H1 (cell line): ENCODE data around the gene AKR1B15. TPM values are rescaled to one million over a fixed set of nuclear protein-coding genes. Genes with fewer than 3 reads are reported as not detected.

Experiments used
- CTCF ChIA-PET: fragments of 300-600 bp; sonication (Branson Sonifier 250); formaldehyde crosslinking; loops from one replicate; lab custom pipeline; 2021; ENCODE audit not compliant: partially characterized antibody; lab: Charles Lee
- POLR2A ChIA-PET: fragments of 300-600 bp; sonication (Branson Sonifier 250); formaldehyde crosslinking; loops from one replicate; lab custom pipeline; 2021; ENCODE audit warnings: inconsistent platforms; ENCODE audit not compliant: partially characterized antibody; lab: Charles Lee
- DNase-seq, 2 experiments: peaks; one replicate each; pipeline versions ENCODE4 v3.0.0 to v3.0.0-alpha.2; 2010 to 2022; ENCODE audit warnings: low spot score in 2 of 2, low read depth in 1 of 2, mixed read lengths in 1 of 2
- FAIRE-seq: peaks from 2 replicates; lab custom pipeline; 2011; peaks lifted over from hg19 to GRCh38; lab: Jason Lieb, UNC
- H2AFZ ChIP-seq: 2 replicates; pipeline ENCODE4 v1.8.1; 2012; ENCODE audit warnings: low read length, inconsistent platforms
- H2AK5ac ChIP-seq: 2 replicates; pipeline ENCODE4 v1.6.1; 2013; ENCODE audit warnings: low read depth, low read length
- H2BK120ac ChIP-seq: replicated peaks from 2 replicates; pipeline ENCODE3; 2013; ENCODE audit warnings: low read depth, low read length, inconsistent platforms
- H2BK12ac ChIP-seq: 2 replicates; pipeline ENCODE4 v1.6.1; 2013; ENCODE audit warnings: low read depth, low read length
- H2BK15ac ChIP-seq: 2 replicates; pipeline ENCODE4 v1.6.1; 2013; ENCODE audit warnings: low read length
- H2BK20ac ChIP-seq: 2 replicates; pipeline ENCODE4 v1.6.1; 2013; ENCODE audit warnings: low read length
- H2BK5ac ChIP-seq: 2 replicates; pipeline ENCODE4 v1.6.1; 2013; ENCODE audit warnings: low read depth, low read length
- H3K14ac ChIP-seq: 2 replicates; pipeline ENCODE4 v1.6.1; 2013; ENCODE audit warnings: inconsistent platforms; ENCODE audit not compliant: insufficient read length
- H3K18ac ChIP-seq: 2 replicates; pipeline ENCODE4 v1.6.1; 2013; ENCODE audit warnings: low read length; ENCODE audit errors: extremely low read depth
- H3K23ac ChIP-seq: 2 replicates; pipeline ENCODE4 v1.6.1; 2013; ENCODE audit warnings: inconsistent platforms; ENCODE audit not compliant: insufficient read length
- H3K23me2 ChIP-seq: 2 replicates; pipeline ENCODE4 v1.6.1; 2013; ENCODE audit warnings: low read depth, low read length
- H3K27ac ChIP-seq: 2 replicates; pipeline ENCODE4 v1.6.1; 2011; ENCODE audit warnings: low read depth, low read length, inconsistent platforms
- H3K27me3 ChIP-seq, 4 experiments: replicated peaks in 1 of 4; 1 replicate in 1 of 4; 2 replicates in 3 of 4; pipeline versions ENCODE4 v1.6.1 to v1.8.1; 2011 to 2013; ENCODE audit warnings: low read length in 3 of 4, mild to moderate bottlenecking in 3 of 4, inconsistent platforms in 2 of 4, mixed read lengths in 2 of 4, moderate library complexity in 1 of 4; ENCODE audit not compliant: control insufficient read depth in 3 of 4, insufficient read depth in 3 of 4; ENCODE audit errors: extremely low read depth in 1 of 4
- H3K36me3 ChIP-seq, 4 experiments: 2 replicates each; pipeline versions ENCODE4 v1.6.1 to v1.8.1; 2011 to 2013; ENCODE audit warnings: mild to moderate bottlenecking in 4 of 4, low read length in 3 of 4, moderate library complexity in 2 of 4, control low read depth in 1 of 4, inconsistent platforms in 1 of 4; ENCODE audit not compliant: insufficient read depth in 4 of 4, control insufficient read depth in 2 of 4
- H3K4ac ChIP-seq: replicated peaks from 2 replicates; pipeline ENCODE3; 2013; ENCODE audit warnings: low read length, low read depth, mixed read lengths, inconsistent platforms; ENCODE audit not compliant: insufficient read length
- H3K4me1 ChIP-seq, 4 experiments: replicated peaks in 1 of 4; 1 replicate in 1 of 4; 2 replicates in 3 of 4; pipeline versions ENCODE4 v1.6.1 to v1.8.1; 2011 to 2013; ENCODE audit warnings: low read length in 3 of 4, inconsistent platforms in 2 of 4, mixed read lengths in 1 of 4; ENCODE audit not compliant: insufficient read depth in 4 of 4, control insufficient read depth in 3 of 4
- H3K4me2 ChIP-seq, 2 experiments: 2 replicates each; pipeline versions ENCODE4 v1.6.1 to v1.8.1; 2011 to 2013; ENCODE audit warnings: low read depth in 2 of 2, low read length in 2 of 2, control low read depth in 1 of 2, inconsistent platforms in 1 of 2, mild to moderate bottlenecking in 1 of 2; ENCODE audit not compliant: insufficient read depth in 1 of 2
- H3K4me3 ChIP-seq, 4 experiments: fragments of 200-600, 300-600 bp in 1 of 4; sonication (generic), shearing (Covaris generic), sonication (Bioruptor Twin) in 1 of 4; 2 replicates each; pipeline versions ENCODE4 v1.5.1 to v1.8.1; 2011 to 2016; ENCODE audit warnings: low read length in 4 of 4, low read depth in 3 of 4, control low read depth in 2 of 4, inconsistent platforms in 2 of 4, mild to moderate bottlenecking in 2 of 4, mixed read lengths in 1 of 4, moderate library complexity in 1 of 4; ENCODE audit not compliant: insufficient read depth in 2 of 4; ENCODE audit errors: extremely low read depth in 1 of 4
- H3K56ac ChIP-seq: replicated peaks from 2 replicates; pipeline ENCODE3; 2013; ENCODE audit warnings: low read depth, mild to moderate bottlenecking, mixed read lengths, low read length, inconsistent platforms; ENCODE audit not compliant: insufficient read length
- H3K79me1 ChIP-seq: 2 replicates; pipeline ENCODE4 v1.6.1; 2013; ENCODE audit warnings: low read depth, low read length, control low read depth
- H3K79me2 ChIP-seq, 2 experiments: 2 replicates each; pipeline versions ENCODE4 v1.6.1 to v1.8.1; 2012 to 2013; ENCODE audit warnings: low read length in 2 of 2, mild to moderate bottlenecking in 2 of 2, inconsistent platforms in 1 of 2; ENCODE audit not compliant: insufficient read depth in 2 of 2, control insufficient read depth in 1 of 2
- H3K9ac ChIP-seq, 4 experiments: replicated peaks in 1 of 4; 1 replicate in 1 of 4; 2 replicates in 3 of 4; pipeline versions ENCODE4 v1.6.1 to v1.8.1; 2011 to 2013; ENCODE audit warnings: low read depth in 3 of 4, low read length in 3 of 4, control low read depth in 2 of 4, mild to moderate bottlenecking in 2 of 4, moderate library complexity in 2 of 4, inconsistent platforms in 1 of 4; ENCODE audit errors: extremely low read depth in 1 of 4
- H3K9me3 ChIP-seq, 2 experiments: 2 replicates each; pipeline versions ENCODE4 v1.6.1 to v1.8.1; 2012 to 2013; ENCODE audit warnings: mild to moderate bottlenecking in 2 of 2, moderate library complexity in 2 of 2, control low read depth in 1 of 2, inconsistent platforms in 1 of 2, low read depth in 1 of 2, low read length in 1 of 2, mixed read lengths in 1 of 2; ENCODE audit not compliant: insufficient read depth in 2 of 2
- H4K20me1 ChIP-seq, 2 experiments: replicated peaks in 1 of 2; 2 replicates each; pipeline versions ENCODE3 to v1.8.1; 2011 to 2013; ENCODE audit warnings: inconsistent platforms in 2 of 2, low read length in 2 of 2, mild to moderate bottlenecking in 1 of 2; ENCODE audit not compliant: insufficient read depth in 2 of 2, control insufficient read depth in 1 of 2
- H4K5ac ChIP-seq: 2 replicates; pipeline ENCODE4 v1.6.1; 2013; ENCODE audit warnings: low read length, low read depth, mixed read lengths, inconsistent platforms; ENCODE audit not compliant: insufficient read length
- H4K8ac ChIP-seq: 2 replicates; pipeline ENCODE4 v1.8.0; 2013; ENCODE audit warnings: mild to moderate bottlenecking, moderate library complexity, low read length, inconsistent platforms; ENCODE audit not compliant: insufficient read depth; ENCODE audit errors: extremely low read depth
- H4K91ac ChIP-seq: replicated peaks from 2 replicates; pipeline ENCODE3; 2013; ENCODE audit warnings: low read length, mixed read lengths, inconsistent platforms; ENCODE audit not compliant: insufficient read length
- BACH1 ChIP-seq: IDR thresholded peaks from 2 replicates; pipeline ENCODE4 v1.6.1; 2012; ENCODE audit warnings: low read length, improper control_type of control experiment
- GABPA ChIP-seq: IDR thresholded peaks from 2 replicates; pipeline ENCODE4 v1.6.1; 2011; ENCODE audit warnings: mild to moderate bottlenecking, low read length, moderate library complexity, borderline replicate concordance; ENCODE audit not compliant: insufficient read depth
- GTF2F1 ChIP-seq: IDR thresholded peaks from 2 replicates; pipeline ENCODE4 v1.6.1; 2012; ENCODE audit warnings: low read depth, low read length, improper control_type of control experiment, borderline replicate concordance
- WGBS, 2 experiments: shearing (Covaris generic) in 1 of 2; methylation state at CpG; one replicate each; pipeline versions ENCODE4 v1.1.6 to v1.1.7; 2013 to 2015; ENCODE audit warnings: low lambda C conversion rate in 2 of 2, mixed read lengths in 2 of 2, inconsistent platforms in 1 of 2, low coverage in 1 of 2, missing lambda C conversion rate in 1 of 2; ENCODE audit not compliant: insufficient replicate concordance in 2 of 2, insufficient coverage in 1 of 2, insufficient read length in 1 of 2; ENCODE audit errors: extremely low coverage in 1 of 2, missing lambda C conversion rate in 1 of 2; 5-methylcytosine and 5-hydroxymethylcytosine counted together
- polyA plus RNA-seq, 7 experiments: library from polyadenylated mRNA; depleted of rRNA in 3 of 7; stranded (reverse) in 5 of 7; unstranded in 2 of 7; fragments of >200 nt in 5 of 7; fragments of 200-250 nt in 2 of 7; gene quantifications; 1 replicate in 5 of 7; 2 replicates in 1 of 7; 4 replicates in 1 of 7; pipeline versions ENCODE4 v1.2.1 to v1.2.3, GENCODE V29; 2011 to 2013; ENCODE audit warnings: missing spikeins in 2 of 7, mixed read lengths in 2 of 7
- total RNA-seq: library from RNA; stranded (reverse); fragmentation: NEBNext Ultra II Directional; extraction: Animal tissue kit (Norgen Biotek cat#: 25700); gene quantifications from 2 replicates; pipeline ENCODE4 v1.2.1, GENCODE V29; 2021

Gene AKR1B15
- total and polyA plus RNA-seq, 2 of the 8 experiments (the other 6 are each of a cell fraction or from before 2014, with no cell fraction given) = 0.15 to 0.47 TPM

DNA sequence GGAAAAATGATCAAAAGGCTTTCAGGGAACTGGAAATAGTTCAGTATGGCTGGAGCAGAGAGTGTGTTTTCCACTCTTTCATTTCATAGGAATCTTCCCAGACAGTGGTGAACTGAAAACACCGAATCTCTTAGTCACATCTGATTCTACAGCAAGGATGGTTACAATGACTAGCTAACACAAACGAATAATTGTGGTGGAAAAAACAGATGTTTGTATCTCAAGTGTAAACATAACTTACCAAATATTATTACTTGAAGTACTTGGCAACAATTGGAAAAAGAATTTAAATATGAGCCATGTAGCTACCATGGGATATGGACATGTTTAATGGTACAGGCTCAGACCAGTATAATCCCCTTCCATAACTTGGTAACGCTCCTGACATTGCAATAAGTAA is 76.6 kb downstream of the AKR1B15 start:
- DNase-seq (no peak), FAIRE-seq (no peak)
- Histone ChIP-seq H3K4me3 (no peak overlapping the region), H3K14ac (no peak overlapping the region), H2BK120ac (no peak overlapping the region), H3K23me2 (no peaks in the 10 kb centered on the region), H3K4me2 (no peak overlapping the region), H2AK5ac (no peak overlapping the region), H2BK5ac (no peak overlapping the region), H4K5ac (no peak overlapping the region), H4K91ac (no peak overlapping the region), H3K23ac (no peak overlapping the region), H3K36me3 (no peaks in the 10 kb centered on the region), H3K27me3 (no peaks in the 10 kb centered on the region), H3K4me1 (no peaks in the 10 kb centered on the region), H4K20me1 (no peaks in the 10 kb centered on the region), H3K9ac (no peak overlapping the region), H2AFZ (no peak overlapping the region), H3K4ac (no peak overlapping the region), H3K9me3 (no peaks in the 10 kb centered on the region), H3K18ac (no peak overlapping the region), H3K79me1 (no peaks in the 10 kb centered on the region), H2BK20ac (no peak overlapping the region), H3K27ac (no peak overlapping the region), H2BK15ac (no peak overlapping the region), H2BK12ac (no peak overlapping the region), H3K79me2 (no peaks in the 10 kb centered on the region), H3K56ac (no peak overlapping the region), H4K8ac (no peak overlapping the region)
- POLR2A ChIA-PET = no interaction called here
- CTCF ChIA-PET = interaction anchor here (0.9 to 2.8 kb wide), 5 partner anchors 9 to 710 kb away, joined by 3 to 8 read pairs (median 4); partner anchors contain the start of gene BPGM
- TF ChIP-seq GABPA (no peak), BACH1 (no peak), GTF2F1 (no peak)
- 81% methylated on average over 3 of the region's 3 CpGs; no CpG with 5 or more reads in 1 of the 2 experiments for WGBS, 2 experiments
